NCI-H2227 (cell line): ENCODE results near the gene CHD2.

Source experiments
- DNase-seq: peaks from one replicate; lab custom pipeline; 2025; ENCODE audit not compliant: unreplicated experiment; lab: John Stamatoyannopoulos, UW

Gene CHD2

GRCh38 chr15:92928225-92928750 lies 28.2 kb downstream of the CHD2 start:
- no peak for DNase-seq

DNA sequence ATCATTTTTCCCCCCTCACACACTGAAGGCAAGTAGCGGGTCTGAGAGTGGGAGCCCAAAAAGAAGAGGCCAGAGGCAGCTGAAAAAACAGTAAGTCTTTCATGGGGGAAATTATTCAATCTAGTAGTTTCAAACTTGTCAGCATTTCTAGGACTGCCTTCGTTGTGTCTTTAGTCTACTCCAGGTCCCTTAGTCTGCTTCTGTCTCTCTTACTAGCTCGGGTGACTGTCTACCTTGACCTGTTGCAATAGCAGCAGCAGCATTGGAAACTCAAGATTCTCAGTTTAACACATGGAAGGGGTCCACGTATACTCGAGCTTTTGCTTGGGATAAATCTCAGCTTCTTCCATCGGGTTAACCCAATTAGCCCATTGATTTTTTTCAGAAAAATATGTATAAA lies 28.9 kb downstream of the CHD2 start:
- no peak for DNase-seq

DNA sequence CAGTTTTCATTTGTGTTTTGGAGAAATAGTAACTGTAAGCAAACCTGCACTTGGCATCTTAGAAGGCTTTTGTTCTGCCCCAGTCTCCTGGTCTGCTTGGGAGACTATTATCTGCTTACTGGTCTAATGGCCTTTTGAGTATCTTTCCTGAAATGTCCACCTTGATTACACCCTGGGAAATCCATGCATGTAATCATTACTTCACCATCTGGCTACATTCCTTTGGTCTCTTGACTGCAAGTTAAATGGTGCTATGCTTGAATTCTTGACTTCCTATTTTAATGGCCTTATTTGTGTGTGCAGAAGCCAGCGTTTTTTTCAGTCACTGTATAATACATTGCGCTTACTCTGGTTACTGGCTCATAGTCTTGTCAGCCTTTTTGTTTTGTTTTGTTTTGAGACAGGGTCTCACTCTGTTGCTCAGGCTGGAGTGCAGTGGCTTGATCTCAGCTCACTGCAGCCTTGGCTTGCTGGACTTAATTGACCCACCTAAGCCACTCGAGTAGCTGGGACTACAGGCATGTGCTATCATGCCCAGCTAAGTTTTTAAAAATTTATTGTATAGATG lies 30.0 kb downstream of the CHD2 start:
- DNase-seq: peak; percentile 66

GRCh38 chr15:92930776-92931175 lies 30.7 kb downstream of the CHD2 start:
- DNase-seq: peak; percentile 4

GRCh38 chr15:92932946-92933649 lies 33.0 kb downstream of the CHD2 start:
- no peak for DNase-seq

GRCh38 chr15:92933831-92934230 lies 33.7 kb downstream of the CHD2 start:
- DNase-seq: no peak

DNA sequence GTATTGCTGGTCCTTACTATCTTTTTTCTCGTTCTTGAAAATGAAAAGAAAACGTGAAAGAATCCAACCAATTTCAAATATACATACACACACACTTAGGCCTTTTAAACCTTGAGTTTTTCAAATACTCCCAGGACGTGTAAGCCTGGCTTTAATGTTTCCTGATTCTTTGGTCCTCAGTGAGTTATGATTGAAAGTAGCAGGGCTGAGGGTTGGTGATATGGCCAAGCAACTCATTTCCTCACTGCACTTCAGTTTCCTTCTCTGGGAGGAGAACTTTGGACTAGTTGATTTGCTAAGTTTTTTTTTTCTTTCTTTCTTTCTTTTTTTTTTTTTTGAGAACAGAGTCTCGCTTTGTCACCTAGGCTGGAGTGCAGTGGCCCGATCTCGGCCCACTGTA lies 34.6 kb downstream of the CHD2 start:
- DNase-seq: no peak

- DNase-seq: no peak
Measured at GRCh38 chr15:92936138-92936537, 36.0 kb downstream of the CHD2 start.

- DNase-seq: no peak
Measured at GRCh38 chr15:92936693-92937092, 36.6 kb downstream of the CHD2 start.

- no peak for DNase-seq
Measured at GRCh38 chr15:92937901-92938300, 37.8 kb downstream of the CHD2 start.

DNA sequence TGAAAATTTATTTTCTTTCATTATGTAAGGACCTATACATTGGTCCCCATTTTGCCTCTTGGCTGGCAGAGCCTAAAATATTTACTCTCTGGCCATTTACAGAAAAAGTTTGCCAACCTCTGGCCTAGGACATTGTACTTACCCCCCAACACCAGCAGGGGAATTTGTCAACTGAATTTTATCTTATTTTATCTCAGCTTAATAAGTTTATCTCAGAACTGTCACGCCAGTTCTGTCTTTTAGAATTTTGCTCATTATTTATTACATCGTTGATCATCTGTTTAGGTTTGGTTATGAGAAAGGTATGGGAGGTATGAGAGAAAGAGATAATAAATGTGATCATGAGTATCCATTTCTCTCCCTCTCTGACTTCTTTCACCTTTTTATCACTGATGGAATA lies 38.3 kb downstream of the CHD2 start:
- DNase-seq: no peak

DNA sequence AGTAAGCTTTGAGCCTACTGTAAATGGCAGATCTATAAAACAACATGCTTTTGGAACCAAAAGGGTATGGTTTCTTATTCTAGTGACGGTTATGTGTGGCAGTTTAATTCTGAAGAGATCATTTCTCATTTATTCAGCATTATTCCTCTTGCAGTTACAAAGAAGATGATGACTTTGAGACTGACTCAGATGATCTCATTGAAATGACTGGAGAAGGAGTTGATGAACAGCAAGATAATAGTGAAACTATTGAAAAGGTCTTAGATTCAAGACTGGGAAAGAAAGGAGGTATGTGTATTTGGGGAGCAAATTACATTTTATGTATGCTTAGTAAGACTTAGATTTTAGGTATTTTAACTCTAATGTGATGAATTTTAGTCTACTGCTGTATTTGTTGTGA lies 41.5 kb downstream of the CHD2 start:
- no peak for DNase-seq

GRCh38 chr15:92942706-92943105 lies 42.6 kb downstream of the CHD2 start:
- no peak for DNase-seq

DNA sequence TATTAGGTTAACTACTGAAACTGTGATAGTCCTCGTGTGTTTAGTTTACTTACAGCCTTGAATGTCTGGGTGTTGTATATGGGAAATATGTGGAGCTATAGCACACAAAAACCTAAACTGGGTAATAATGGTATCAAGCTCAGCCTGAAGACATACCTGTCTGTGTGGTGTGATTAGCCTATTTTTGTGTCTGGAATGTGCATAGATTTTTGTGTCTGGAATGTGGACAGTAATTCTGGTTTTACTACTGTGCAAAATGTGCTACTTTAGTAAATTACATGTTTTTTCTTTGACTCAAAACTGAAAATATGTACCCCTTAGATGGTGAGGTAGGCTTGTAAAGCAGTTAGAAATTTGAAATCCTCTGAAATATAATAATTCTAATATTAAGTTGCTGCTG lies 43.5 kb downstream of the CHD2 start:
- DNase-seq: no peak

GRCh38 chr15:92944946-92945521 lies 44.9 kb downstream of the CHD2 start:
- DNase-seq: no peak

DNA sequence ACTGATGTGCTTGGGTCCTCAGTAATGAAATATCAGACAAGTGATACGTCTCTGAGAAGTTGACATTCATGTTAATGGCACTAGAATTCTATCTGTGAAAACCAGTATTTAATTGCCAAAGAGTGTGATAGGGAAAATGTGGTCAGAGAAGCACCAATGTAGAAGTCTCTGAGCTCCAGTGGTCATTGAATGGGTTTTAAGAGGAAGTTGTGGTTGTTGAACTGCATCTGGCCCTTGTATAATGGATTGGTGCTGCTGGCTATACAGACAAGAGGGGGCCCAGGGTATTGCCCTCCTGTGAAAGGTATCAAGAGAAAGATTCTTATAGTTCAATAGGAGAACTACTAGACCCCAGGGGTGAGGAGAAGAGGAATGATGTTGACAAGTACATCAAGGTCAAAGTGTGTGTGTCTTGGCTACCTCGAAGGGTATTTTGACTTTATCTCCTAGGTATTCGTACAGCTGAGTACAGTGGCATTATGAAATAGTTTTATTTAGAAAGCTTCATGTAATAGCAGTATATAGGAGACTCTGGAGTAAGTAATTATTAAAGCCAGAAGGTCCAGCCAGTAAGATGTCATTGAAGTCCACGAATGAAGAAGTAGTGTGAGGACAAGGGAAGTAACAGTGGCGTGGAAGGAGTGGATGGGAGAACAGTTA lies 47.1 kb downstream of the CHD2 start:
- no peak for DNase-seq

DNA sequence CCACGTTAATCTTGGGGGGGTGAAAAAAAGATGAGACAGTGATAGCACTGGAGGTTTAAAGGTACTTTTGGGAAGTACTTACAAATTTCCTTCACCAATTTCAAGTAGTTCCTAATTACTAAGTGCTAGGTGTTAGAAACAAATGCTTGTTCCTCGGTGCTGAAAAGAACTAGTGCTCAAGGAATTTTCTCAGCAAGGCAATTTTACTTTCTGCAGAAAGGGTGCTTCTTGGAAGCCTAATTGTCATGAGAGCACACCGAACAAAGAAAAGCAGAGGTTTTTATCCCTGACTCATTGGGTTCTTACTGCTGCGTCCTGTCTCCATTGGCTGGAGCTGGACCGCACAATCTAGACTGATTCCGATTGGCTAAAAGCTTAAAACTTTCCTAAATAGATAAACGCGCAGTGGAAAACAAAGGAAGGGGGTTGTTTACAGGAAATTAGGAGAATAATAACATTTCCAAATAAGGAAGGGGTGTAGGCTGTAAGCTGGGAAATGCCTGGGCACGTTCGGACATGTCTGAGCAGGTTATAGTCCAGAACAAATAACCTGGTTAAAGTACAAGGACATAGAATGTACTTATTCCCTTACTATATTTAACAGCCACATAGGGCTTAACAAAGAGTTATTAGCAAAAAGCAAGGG lies 49.6 kb downstream of the CHD2 start:
- DNase-seq: no peak

DNA sequence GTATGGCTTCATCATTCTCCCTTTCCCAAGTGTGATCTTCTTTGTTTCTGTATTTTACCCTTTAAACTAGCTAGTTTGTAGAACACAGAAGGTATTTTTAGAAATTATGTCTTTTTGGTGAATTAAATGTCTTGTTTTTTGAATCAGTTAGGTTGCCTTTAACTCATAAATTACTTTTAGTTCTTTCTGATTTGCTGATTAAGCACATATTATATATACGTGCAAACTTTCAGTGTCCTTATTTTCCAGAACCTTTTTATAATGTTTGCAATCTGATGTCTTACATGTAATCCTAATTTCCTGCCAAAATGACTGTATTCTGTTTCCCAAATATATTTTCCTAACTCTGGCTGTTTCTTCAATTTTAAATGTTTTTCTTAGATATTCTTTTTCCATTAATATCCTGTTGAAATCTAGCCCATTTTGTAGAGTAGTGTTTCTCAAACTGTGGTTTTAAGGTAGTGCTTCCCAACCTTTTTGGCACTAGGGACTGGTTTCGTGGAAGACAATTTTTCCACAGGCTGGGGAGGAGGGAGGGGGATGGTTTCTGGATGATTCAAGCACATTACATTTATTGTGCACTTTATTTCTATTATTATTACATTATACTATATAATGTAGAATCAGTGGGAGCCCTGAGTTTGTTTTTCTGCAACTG lies 51.8 kb downstream of the CHD2 start:
- DNase-seq: no peak

GRCh38 chr15:92952458-92952850 lies 52.3 kb downstream of the CHD2 start:
- no peak for DNase-seq

GRCh38 chr15:92953566-92953965 lies 53.4 kb downstream of the CHD2 start:
- no peak for DNase-seq

DNA sequence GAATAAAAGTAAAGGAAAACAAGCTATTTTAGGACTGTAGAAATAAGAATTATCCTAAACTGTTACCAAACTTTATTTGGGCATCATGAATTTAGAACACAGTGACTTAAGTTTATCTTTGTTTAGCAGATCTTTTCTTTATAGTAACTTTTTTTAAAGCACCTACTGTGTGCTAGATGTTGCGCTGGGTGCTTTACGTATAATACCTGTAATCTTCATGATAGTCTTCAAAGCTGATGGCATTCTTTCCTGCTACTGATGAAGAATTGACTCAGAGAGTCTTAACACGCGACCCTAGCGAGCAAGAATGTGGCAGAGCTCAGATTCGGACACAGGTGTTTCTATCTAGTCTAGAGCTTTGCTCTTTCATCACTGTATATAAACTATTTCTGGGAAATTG lies 53.9 kb downstream of the CHD2 start:
- no peak for DNase-seq
